Left kidney (tissue), 2 donors: Measurements from ENCODE around the gene SYT1. TPM values are rescaled to one million over a fixed set of nuclear protein-coding genes. Genes with fewer than 3 reads are reported as not detected.

Source experiments
- DNase-seq: peaks from one replicate; pipeline ENCODE4 v3.0.0-alpha.2; 2013
- polyA plus RNA-seq: library from polyadenylated mRNA; unstranded; fragments of 120-200 nt; gene quantifications from one replicate; pipeline ENCODE4 v1.2.1, GENCODE V29; 2013; ENCODE audit not compliant: insufficient read length

SYT1 gene
- polyA plus RNA-seq, 1 donor: 21.7 TPM

GRCh38 chr12:78888568-78888967, 24.0 kb downstream of the SYT1 start:
- no peak for DNase-seq

- DNase-seq: no peak
These were observed 27.2 kb downstream of the SYT1 start for GRCh38 chr12:78891646-78892353.

DNA sequence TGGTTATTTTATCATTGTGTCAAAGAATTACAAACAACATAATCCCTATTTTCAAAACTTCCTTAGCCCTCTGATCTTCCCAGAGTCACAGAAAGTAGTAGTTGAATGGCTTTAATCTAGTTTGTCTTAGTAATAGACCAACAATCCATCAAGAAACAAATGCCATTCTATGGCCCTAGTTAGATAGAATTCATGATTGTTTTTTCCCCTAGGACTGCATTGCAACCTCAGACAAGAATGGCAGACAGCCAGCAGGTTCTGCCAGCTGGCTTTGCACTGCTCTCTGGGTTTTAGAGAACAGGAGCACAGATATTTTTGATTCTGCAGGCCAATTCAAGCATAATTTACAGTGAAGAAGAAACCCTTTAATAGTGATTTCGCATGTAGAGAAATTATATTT, 33.8 kb downstream of the SYT1 start:
- no peak for DNase-seq

GRCh38 chr12:78914859-78915331, 50.3 kb downstream of the SYT1 start:
- no peak for DNase-seq

DNA sequence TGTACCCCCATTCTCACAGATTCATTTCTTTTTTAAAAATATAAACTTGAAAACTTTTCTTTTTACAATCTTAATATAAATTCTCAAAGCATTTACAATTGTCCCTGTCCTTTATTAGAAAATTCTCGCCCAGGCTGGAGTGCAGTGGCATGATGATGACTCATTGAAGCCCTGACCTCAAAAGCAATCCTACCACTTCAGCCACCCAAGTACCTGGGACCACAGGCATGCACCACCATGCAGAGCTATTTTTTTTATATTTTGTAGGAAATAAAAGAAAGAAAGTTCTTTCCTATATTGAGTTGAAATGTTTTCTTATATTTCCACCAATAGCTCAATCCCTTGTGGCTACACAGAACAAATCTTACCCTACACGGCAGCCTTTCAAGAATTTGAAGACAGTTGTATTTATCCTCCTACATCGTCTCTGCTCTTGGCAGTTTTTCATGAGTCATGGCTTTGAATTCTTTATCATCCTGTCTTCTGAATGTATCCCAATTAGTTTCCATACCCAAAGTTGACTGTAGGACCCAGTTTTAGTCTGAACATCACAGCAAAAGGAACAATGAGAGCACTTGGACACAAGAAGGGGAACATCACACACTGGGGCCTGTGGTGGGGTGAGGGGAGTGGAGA, 52.4 kb downstream of the SYT1 start:
- no peak for DNase-seq

- no peak for DNase-seq
These were observed 52.9 kb downstream of the SYT1 start for GRCh38 chr12:78917513-78917912.

- no peak for DNase-seq
These were observed 53.7 kb downstream of the SYT1 start for GRCh38 chr12:78918268-78918667.

DNA sequence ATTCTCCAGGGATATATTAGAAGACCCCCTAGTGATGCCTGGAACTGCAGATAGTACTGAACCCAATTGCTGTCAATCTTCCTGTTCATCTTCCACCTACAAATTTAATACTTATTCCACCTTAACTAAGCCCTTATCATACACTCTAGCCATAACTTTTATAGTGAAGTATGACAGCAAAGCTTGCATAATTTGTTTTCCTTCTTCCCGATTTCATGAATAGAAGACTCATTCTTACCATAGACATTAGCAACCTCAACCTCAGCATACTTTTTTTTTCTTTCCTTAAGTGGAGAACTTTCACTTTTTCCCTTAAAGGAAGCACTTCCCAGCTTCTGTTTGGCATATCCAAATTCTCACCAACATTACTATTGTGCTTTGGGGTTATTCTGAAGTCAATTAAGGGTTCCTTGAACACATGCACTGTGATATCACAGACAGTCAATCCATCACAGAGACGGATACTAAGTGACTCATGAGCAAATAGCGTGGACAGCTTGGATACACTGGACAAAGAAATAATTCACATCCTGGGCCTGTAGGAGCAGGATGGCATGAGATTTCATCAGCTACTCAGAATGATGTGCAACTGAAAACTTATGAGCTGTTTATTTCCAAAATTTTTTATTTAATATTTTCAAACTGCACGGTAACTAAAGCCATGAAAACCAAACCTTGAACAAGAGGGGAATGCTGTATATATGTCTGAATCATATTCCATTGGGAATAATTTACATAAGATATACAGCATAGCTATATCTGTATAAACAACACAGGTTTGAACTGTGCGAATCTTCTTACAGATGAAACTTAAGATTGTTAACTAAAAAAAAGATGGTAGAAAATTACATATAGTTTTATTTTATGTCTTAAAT, 63.9 kb downstream of the SYT1 start:
- DNase-seq: no peak

DNA sequence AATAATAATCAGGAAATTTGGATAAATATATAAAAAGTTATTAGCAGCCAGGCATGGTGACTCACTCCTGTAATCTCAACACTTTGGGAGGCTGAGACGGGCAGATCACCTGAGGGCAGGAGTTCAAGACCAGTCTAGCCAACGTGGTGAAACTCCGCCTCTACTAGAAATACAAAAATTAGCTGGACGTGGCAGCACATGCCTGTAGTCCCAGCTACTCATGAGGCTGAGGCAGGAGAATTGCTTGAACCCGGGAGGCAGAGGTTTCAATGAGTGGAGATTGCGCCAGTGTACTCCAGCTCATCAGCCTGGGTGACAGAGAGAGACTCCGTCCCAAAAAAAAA, 64.5 kb downstream of the SYT1 start:
- no peak for DNase-seq

DNA sequence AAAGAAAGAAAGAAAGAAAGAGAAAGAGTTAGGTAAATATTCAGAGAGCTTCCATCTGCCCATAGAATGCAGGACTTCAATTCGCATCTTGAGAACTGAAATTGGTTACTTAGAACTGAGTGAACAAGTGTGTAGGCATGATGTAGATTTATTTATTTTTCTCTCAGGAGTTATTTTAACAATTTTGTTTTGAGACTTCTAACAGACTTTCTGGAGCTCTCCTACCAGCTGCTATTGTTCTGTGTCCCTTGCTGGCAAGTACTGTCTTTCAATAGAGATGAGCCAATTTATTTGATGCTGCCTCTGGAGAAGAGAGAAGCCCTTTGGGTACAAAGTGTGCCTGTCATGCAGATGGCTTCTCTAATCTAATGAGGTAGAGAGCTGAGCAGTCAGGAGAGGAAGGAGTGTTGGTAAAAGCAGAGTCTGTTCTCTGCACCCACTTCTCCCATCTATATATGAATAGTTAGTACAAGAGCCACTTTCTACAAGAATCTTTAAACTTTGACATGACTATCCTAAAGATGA, 67.0 kb downstream of the SYT1 start:
- DNase-seq: no peak

- DNase-seq: no peak
These were observed 68.4 kb downstream of the SYT1 start for GRCh38 chr12:78933014-78933413.

DNA sequence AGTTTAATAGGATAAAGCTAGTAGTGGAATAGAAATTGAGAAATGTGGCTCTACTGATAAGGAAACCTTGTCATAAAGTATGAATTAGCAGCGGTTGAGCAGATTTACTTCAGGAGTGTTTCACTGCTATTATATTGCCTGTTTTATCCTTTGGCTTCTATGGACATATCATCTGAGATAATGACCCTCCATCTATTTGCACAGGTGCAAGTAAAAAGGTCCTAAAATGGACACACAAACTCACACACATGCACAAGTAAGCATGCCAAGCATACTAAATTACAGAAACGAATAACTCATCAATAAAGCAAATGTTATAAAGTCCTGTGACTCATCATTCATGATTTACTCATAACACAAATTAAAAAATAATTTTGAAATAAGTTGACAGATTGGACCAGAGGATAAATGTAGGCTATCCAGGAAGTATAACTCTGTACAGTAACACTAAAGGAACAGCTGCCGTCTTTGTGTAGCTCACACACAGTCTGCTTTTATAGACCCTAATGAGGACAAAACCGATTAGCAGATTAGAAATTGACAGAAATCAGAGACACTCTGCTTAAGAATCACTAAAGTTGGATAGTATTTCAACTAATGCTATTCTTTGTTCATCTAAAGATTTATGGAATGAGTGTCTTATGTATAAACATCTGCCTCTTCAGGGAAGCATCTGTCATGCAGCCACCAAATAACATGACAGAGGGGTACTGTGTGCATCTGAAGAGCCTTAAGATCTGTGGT, 73.9 kb downstream of the SYT1 start:
- DNase-seq: no peak

DNA sequence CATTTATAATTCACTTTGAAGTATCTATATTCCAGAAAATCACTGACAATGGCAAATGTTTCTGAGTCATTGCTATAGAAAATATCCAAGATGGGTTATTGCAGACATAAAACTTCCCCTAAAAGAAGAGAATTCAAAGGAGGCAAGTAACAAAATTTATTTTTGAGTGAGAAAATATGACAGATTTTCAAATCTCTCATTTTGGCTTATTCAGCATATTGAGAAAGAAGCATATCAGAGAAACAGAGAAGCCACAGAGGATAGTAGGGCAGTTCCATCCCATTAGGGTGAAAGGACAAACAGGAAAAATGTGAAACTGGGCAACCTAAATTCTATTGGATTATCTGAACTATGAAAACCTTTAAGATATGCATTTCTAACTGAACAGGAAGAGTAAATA, 85.0 kb downstream of the SYT1 start:
- no peak for DNase-seq

DNA sequence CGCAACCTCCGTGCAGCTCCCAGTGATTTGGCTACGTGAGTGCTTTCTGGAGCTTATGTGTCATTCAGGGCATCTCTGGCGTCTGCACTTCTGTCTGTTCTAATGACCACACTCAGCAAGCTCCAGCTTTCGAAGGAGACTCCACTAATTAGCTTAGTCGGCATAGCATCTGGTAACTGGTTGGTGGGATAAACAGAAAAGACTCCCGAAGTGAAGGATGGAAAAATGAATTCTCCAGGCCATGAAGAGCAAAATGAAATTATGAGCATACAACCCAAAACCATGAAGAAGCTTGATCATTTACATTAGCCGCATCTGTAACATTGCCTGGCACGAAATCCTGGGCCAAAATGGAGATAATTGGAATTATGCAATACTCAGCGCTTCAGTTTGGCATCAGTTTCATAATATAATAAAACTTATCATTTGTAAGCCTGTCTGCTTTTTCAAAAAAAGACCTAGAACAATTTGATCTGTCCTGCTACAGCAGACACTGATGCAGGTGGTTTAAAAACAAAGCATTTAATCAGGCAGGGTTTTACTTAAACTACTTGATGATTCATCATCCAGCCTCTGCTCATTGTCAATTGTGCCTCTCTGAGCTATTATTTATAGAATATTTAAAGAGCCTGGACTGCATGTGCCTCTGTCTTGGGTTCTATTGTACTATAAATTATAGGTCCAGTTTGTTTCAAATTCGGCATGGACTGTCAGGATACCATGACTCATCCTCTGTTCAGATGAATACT, 87.4 kb downstream of the SYT1 start:
- no peak for DNase-seq

DNA sequence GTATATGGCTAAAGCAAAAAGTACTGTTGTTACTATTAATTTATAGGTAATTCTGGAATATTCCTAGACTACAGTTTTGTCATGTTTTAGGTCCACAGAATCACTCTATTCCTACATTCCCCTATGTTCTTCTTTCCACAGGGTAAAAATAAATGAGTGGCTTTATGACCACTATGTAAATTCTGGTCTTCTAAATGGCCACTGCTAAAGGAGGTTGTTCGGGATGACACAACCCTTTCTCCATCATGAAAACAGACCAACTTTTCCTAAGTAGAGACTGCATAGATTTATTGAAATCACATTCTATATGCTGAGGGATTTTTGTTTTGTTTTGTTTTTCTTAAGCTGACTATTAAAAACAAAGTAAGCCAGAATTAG, 88.0 kb downstream of the SYT1 start:
- no peak for DNase-seq

DNA sequence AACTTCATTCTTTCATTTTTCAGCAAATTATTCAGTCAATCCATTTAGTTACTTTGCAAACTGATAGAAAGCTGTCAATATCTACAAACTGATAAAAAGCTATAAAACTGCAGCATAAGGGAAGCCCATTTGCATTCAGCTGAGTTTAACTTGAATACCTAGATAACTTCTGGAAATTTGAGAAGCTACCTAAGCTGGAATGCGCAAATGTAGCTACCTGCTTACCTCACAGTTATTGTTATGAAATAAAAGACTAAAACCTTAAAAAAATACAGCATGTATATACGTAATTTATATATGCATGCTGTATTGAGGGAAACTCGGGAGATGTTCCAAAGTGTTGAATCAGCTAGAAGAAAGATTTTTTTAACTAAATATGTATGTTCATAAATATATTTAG, 94.4 kb downstream of the SYT1 start:
- no peak for DNase-seq

DNA sequence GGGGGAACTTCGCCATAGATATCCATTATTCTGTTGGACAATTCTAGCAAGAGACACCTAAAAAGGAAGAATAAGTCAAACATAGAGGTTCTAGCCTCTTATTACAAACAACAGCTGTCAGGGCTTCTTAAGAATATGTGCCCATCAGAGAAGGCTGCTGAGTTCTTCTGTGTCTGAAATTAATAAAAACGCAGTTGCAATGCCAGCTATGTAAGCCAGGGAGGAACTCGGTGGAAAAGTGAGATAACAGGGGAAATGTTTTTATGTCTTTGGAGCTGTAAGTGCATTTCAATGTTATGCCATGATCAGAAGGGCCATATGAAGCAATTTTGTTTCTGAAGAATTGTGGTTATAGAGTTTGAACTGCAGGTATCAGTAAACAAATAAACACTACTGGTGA, 95.0 kb downstream of the SYT1 start:
- no peak for DNase-seq

DNA sequence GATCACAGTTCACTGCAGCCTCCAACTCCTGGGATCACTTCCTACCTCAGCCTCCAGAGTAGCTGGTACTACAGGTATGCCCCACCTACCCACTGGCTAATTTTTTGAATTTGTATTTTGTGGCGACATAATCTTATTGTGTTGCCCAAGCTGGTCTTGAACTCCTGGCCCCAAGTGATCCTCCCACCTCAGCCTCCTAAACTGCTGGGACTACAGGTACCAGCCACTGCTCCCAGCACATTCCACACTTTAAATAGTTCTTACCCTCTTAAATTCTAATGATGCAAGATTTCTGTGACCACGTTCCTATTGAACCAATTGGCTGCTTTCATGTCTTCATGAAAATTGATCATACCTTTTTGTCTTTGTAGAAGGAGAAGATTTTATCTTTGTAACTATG, 96.6 kb downstream of the SYT1 start:
- DNase-seq: no peak

GRCh38 chr12:78963439-78964227, 99.1 kb downstream of the SYT1 start:
- no peak for DNase-seq

DNA sequence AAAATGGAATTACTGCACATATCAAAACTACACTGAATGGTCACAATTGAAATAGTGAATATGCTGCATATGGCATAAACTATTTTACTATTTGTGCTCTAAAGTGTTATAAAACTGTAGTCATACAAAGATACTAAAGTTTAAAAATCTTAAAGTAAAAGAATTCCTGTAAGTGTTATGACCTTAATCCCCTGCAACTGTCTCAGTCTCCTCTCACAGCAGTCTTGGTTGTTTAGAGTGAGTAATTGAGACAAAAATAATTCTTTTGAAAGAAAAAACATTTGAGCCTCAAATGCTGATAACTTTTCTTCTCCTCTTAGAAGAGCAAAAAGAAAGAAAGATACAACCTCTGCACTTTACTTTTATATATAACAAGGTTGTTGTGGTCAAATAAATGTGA, 99.9 kb downstream of the SYT1 start:
- no peak for DNase-seq

GRCh38 chr12:78966062-78966461, 101.5 kb downstream of the SYT1 start:
- no peak for DNase-seq
